Renal cortex interstitium (tissue), 11 donors: Measurements from ENCODE around the gene GUCY1A1. TPM values are rescaled to one million over a fixed set of nuclear protein-coding genes. Genes with fewer than 3 reads are reported as not detected.
A peak's percentile ranks its signal among the peaks of the same experiment; 100 is the strongest.

ENCODE experiments used
- DNase-seq, 11 donors: peaks; one replicate each; pipeline ENCODE4 v3.0.0-alpha.2; 2013; ENCODE audit warnings: low read depth in 9 of 11, low spot score in 4 of 11; ENCODE audit errors: extremely low read depth in 1 of 11
- polyA plus RNA-seq, 3 donors: library from polyadenylated mRNA; unstranded; fragments of 120-200 nt; gene quantifications; one replicate each; pipeline ENCODE4 v1.2.1, GENCODE V29; 2013; ENCODE audit not compliant: insufficient read length in 3 of 3

Gene GUCY1A1
- polyA plus RNA-seq, 3 donors, result 65.0 to 82.3 (median 81.1) TPM

DNA sequence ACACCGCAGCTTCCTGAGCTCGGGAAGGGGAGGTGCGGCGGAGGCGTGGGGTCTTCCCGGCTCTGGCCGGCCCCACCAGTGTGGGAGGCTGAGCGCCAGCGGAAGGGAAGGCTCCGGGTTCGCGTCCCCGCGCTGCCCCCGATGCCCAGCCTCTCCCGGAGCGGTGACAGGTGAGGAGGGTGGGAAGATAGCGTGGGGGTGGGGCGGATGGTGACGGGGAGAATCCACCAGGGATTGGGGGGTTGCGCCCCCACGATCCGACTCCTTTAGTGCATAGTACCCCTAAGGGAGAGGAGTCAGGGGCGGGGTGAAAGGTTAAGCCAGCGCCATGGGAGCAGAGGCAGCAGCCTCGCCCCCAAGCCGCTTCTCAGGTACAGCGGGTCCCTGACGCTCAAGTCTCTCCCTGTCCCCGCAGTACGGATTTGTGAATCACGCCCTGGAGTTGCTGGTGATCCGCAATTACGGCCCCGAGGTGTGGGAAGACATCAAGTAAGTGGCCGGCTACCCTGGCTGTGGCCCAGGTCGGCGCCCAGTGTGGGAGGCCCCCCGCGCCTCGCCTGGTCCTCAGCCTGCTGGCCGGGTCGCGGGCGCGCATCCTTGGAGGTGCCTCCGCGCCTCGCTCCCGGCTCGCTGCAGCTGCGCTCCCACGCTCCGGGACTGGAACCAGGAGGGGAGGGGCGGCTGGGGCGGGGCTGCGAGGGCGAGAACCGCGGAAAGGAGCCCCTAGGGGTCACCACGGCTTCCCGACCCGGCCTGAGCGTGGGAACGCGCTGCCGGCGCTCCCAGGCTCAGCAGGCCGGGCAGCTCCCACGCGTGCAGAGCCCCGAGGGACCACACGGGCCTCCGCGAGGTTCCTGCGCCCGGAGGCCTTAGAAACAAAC is 93.0 kb downstream of the GUCY1A1 start:
- peak in 3 of 11 donors; percentile 44 to 53 (median 45) for DNase-seq

DNA sequence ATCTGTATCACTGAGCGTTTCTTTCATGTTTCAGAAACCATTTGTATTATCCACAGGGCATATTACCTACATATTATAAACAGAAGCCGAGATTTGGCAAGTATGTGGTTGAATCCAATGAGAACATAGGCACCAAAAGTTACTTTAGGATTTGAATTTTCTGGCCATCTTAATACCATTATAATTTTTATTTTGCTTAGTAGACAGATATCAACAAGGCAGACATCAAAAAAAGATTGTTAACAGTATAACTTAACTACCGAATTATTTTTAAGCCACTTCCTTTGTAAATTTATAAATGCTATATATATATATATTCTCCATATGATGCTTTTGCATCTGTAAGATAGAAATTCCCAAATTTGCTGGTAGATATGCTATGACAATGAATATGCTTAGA is 94.4 kb downstream of the GUCY1A1 start:
- no peak for DNase-seq

DNA sequence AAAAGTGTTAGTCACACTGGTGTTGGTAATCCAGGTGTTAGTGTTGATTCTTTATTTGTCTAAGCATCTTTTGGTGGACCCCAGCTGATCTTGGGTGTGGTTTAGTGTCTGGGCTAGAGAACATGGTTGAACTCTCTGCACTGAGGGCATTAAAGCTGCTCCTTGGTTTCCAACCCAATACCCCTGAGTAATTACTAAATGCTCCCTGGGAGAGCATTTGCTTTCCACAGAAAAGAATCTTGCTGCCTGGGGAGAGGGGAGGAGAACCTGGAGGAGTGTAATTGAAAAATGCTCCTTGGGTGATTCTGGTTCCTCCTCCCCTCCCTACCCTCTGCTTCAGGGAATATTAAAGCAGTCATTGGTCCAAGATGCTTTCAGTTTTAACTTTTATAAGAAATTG is 95.3 kb downstream of the GUCY1A1 start:
- no peak for DNase-seq

DNA sequence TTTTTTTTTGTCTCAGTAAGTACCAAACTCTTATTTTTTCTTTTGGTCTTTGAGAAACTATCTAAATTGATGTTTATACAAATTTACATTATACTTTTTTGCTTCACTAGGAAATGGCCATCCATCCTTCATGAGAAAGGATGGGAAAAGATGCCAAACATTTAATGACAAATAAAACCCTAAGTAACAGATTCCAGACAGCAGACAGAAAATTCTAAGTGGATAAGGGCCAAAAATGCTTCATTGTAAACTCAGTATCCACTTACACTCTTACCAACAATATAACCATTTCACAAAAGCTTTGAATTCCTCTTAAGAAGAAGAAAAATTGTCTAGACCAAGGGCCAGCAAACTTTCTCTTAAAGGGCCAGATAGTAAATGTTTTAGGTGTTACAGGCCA is 95.7 kb downstream of the GUCY1A1 start:
- no peak for DNase-seq

DNA sequence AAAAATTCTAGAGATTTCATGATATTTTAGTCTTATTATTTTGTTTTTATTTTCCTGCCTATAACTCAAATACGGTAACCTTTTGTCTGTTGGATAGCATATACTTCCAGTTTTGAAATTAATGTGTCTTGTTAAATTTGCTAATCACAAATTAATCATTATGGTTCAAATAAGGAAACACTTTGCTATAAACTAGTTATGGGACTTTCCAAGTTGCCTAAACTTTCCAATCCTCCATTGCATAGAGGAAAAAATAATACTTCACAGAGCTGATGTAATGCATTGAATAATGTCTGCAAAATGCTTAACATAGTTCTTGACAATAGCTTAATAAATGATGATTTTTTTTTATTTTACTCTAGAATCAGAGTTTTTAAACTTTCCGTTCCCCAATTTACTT is 96.9 kb downstream of the GUCY1A1 start:
- DNase-seq, result no peak

DNA sequence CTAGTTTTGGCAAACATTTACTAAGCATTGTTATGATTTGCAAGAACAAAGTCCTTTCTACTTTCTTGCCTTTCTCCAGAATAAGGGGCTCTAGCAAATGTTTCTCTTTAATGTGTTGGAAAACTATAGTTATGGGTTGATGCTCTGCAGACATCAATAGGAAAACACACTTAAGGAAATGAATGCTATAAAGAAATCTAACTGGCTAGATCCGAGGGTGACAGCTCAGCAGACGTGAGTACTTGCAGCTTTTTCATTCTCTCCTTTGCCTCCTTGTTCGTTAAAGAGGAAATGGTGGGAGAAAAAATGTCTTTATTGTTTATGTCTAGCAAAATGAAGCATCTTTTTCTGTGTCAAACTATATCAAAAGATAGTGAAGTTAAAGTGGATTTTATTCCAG is 98.5 kb downstream of the GUCY1A1 start:
- DNase-seq, result no peak

DNA sequence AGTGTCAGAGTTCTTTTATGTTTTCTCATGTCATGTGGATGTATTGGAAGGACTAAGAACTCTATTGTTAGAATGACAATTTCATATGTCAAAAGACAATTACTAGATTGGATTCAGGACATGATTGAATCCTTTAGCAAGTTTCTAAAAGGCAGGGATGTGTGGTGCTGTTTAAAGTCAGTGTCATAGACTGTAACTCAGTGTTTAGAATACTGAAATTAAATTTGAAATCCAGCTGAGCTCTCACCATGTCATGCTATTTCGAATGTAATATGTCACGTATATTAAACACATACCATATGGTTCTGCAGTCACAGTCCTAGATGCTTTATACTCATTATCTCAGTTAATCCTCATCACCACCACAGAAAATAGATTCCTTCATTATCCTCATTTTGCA is 100.0 kb downstream of the GUCY1A1 start:
- no peak for DNase-seq

DNA sequence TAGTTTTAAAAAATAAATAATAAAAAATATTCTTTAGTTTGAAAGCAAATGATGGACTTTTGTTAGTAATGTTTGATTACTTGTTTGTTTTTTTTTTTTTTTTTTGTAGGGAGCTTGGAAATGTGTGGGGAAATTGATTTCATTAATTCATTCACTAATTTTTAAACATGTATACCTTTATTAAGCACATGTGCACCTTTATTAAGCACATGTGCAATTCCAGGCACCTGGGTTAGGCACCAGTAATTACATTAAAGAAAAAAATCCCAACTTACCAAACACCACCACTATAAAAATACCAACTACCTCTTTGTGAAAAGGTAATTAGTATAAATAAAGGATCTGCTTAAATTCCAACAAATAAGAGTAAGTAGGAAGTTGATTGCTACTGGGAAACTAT is 101.7 kb downstream of the GUCY1A1 start:
- no peak for DNase-seq

DNA sequence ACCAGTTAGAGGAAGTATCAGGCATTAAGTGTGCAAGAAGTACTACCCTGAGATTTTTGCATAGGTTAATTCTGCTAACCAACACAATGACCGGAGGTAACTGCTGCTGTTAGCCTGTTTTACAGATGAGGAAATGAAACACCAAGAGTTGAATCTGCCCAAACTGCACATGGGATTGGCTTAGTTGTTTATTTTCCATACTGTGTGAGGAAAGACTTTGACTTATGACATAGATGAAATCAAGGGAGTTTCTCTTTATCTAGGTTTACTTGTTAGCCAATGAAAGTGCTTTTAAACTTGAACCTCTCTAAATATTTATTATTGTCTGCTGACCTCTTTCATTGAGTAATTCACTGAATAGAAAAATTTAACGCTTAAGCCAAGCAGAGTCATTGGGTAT is 102.4 kb downstream of the GUCY1A1 start:
- DNase-seq, result no peak

DNA sequence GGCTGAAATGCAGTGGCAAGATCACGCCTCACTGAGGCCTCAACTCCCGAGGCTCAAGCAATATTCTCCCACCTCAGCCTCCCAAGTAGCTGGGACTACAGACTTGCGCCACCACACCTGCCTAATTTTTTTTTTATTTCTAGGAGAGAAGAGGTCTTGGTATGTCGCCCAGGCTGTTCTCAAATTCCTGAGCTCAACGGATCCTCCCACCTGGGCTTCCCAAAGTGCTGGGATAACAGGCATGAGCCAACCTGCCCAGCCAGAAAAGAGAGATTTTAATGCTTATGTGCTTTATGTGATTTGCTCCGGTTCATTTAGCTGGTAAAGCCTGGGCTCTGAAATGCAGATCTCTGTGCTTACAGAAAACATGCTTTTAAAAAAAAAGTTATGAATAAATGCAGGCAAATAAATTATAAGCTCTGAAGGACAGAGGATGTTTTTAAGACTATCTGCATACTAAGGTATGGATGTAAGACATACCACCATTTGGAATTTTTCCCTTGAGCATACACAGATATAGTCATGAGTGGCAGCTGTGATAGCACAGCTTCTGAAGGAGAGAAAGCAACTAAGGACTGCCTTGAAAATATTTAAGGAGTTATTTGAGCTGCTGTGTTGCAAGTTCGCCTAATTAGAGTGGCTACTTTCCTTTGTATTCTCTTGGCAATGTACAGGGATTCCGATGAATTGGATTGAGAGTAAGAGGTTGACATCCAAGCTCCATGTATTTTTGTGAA is 106.0 kb downstream of the GUCY1A1 start:
- DNase-seq, result no peak

DNA sequence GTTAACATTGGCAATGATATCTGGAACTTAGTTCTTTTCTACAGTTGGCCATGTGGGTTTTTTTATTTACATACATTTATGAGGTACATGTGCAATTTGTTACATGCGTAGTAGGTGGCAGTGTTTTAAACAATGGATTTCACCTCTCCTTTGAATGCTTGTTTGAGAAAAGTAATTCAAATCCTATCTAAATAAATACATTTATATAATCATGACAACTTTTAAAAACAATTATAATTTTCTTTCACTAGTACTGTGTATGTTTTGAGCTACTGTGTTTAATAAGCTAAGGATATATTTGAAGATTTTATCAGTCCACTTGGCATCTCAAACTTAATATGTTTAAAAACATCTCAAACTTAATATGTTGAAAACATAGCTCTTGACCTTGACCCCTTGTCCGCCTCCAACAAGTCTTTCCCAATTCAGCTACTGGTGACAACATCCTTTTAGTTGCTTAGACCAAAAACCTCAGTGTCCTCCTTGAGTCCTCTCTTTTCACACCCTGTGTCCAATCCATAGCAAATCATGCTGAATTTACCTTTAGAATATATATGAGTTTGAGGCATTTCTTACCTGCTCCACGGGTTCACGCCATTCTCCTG is 106.7 kb downstream of the GUCY1A1 start:
- no peak for DNase-seq

DNA sequence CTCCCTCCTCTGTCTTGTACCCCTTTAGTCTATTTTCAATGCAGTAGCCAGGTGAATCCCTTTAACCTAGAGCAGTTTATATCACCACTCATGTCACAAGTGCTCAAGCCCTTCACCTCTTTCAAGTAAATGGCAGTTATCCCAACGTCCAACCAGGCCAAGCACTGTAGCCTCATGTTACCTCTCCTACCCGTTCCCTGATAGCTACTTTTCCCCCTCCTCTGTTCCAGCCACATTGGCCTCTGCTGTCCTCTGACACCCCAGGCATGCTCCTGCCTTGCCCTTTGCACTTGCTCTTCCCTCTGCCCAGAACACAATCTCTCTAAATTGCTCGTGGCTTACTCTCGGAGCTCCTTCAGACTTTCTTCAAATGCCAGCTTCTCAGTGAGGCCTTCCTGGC is 107.4 kb downstream of the GUCY1A1 start:
- DNase-seq, result no peak

DNA sequence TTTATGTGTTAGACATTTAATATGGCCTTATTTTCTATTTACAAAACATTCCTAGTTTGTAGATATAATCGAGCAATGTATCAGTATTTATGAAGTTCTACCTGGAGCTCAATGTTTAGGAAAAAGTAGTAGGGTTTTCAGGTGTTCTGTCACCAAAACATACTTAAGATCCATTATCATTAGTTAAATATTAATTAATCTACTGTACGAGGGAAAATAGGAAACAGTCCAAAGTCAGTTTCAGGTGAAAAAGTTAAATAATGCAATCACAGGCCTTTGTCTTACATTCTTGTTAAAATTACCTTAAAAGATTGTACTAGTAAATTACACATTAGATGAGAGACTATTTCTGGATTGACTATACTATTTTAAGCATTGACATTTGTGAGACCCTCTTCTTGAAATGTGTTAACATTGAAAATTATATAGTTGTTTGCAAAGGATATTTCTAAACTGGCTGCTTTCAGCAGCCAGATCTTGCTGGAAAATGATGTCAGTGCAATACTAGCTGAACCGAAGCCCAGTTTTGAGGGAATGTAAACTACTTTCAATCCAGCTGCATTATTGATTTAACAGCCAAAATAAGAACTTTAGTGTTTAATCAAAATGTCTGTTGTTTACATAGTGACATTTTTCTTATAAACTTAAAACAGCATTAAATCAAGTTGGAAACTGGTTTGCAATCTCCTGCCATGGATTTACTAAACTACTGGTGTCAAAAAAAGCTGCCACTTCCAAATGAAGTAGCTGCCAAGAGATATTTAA is 111.5 kb downstream of the GUCY1A1 start:
- peak in 4 of 11 donors; percentile 28 to 63 (median 50) for DNase-seq

DNA sequence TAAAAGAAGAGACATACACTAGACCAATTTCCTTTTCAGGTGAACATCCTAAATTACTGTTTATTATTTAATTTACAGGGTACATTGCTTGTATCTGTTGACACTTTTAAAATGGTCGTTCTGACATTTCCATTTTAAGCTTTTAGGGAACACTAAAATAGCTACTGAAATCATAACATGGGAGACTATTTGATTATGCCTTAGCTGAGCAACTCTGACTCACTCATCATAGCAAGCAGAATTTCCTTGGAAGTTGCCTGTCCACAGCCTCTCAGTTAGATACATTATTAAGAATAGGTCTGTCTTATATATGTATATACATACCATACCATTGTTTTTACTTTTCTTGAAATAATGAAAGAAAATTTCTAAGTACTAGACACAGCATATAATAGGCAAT is 114.1 kb downstream of the GUCY1A1 start:
- DNase-seq, result no peak

DNA sequence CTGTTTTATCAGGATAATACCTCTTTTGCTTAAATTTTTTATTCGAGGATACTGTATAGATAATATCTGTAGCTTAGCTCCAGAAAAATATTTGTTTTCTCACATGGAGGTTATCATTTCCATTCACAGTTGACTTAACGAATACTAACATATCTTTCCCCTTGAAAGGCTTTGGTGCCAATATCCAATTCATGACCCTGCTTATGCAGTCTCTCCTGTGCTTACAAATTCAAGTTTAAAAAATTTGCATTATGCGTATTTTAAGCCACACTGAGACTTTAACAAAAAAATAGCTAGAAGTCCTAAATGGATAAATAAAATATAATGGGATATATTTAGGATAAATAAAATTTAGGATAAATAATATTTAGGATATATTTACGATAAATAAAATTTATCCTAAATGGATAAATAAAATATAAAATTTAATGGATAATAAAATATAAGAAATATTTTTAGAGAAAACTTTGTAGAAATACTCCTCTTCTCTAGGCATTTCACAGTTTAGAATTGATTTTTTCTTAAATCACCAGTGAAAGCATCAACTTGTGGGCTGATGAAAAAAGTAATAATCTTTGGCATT is 114.7 kb downstream of the GUCY1A1 start:
- DNase-seq, result no peak
